Endothelial cell (in vitro differentiated cells): ENCODE results near the gene COL4A6. TPM values are rescaled to one million over a fixed set of nuclear protein-coding genes. Genes with fewer than 3 reads are reported as not detected.

Experiments used
- DNase-seq: peaks from one replicate; pipeline ENCODE4 v3.0.0; 2021; ENCODE audit warnings: low spot score
- H3K27ac Mint-ChIP-seq: one replicate; pipeline ENCODE4 v1.8.0; 2021; ENCODE audit warnings: mixed read lengths, inconsistent platforms; ENCODE audit not compliant: unreplicated experiment
- H3K27me3 Mint-ChIP-seq: one replicate; pipeline ENCODE4 v1.8.0; 2021; ENCODE audit warnings: mild to moderate bottlenecking, moderate library complexity, mixed read lengths, inconsistent platforms; ENCODE audit not compliant: unreplicated experiment
- H3K36me3 Mint-ChIP-seq: one replicate; pipeline ENCODE4 v1.8.0; 2021; ENCODE audit warnings: mild to moderate bottlenecking, low read depth, mixed read lengths, inconsistent platforms; ENCODE audit not compliant: unreplicated experiment
- H3K4me1 Mint-ChIP-seq: one replicate; pipeline ENCODE4 v1.8.0; 2021; ENCODE audit warnings: mild to moderate bottlenecking, mixed read lengths, inconsistent platforms; ENCODE audit not compliant: unreplicated experiment
- H3K4me3 Mint-ChIP-seq: one replicate; pipeline ENCODE4 v1.8.0; 2021; ENCODE audit warnings: mild to moderate bottlenecking, mixed read lengths, inconsistent platforms; ENCODE audit not compliant: unreplicated experiment
- H3K9me3 Mint-ChIP-seq: one replicate; pipeline ENCODE4 v1.8.0; 2021; ENCODE audit warnings: mixed read lengths, inconsistent platforms; ENCODE audit not compliant: unreplicated experiment
- CTCF ChIP-seq: fragments of 200-600 bp; sonication (generic); IDR thresholded peaks from one replicate; pipeline ENCODE4 v1.5.0; 2021; ENCODE audit warnings: antibody characterized with exemption; ENCODE audit not compliant: unreplicated experiment
- total RNA-seq: library from RNA; stranded (reverse); fragmentation: NEBNext Ultra II Directional; extraction: Animal tissue kit (Norgen Biotek cat#: 25700); gene quantifications from one replicate; pipeline ENCODE4 v1.2.1, GENCODE V29; 2021; ENCODE audit not compliant: unreplicated experiment

The COL4A6 gene
- total RNA-seq, 1 donor from 2014 or later: 10.5 TPM

DNA sequence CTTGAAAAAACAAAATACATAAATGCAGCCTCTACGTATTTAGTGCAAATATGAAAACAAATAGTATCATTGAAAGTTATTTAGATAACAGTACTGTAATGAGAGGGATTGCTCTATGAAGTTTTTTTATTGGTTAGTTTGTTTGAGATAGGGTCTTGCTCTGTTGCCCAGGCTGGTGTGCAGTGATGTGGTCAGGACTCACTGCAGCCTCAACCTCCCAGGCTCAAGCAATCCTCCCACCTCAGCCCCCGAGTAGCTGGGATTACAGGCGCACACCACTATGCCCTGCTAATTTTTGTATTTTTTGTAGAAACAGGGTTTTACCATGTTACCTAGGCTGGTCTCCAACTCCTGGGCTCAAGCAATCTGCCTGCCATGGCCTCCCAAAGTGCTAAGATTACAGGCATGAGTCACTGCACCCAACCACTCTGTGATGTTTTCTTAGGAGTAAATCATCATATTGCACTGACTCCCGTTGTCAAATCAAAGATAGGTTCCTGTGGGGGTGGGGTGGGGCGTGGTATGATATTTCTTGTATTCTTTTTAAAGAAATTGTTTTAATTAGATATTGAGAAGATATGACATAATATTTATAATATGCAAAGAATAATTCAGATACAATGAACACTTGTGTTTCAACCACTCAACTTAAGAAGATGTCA is 270.9 kb downstream of the COL4A6 start:
- Mint-ChIP-seq H3K4me3 (no peak overlapping the region), H3K9me3 (no peaks in the 10 kb centered on the region), H3K27me3 (no peaks in the 10 kb centered on the region)

DNA sequence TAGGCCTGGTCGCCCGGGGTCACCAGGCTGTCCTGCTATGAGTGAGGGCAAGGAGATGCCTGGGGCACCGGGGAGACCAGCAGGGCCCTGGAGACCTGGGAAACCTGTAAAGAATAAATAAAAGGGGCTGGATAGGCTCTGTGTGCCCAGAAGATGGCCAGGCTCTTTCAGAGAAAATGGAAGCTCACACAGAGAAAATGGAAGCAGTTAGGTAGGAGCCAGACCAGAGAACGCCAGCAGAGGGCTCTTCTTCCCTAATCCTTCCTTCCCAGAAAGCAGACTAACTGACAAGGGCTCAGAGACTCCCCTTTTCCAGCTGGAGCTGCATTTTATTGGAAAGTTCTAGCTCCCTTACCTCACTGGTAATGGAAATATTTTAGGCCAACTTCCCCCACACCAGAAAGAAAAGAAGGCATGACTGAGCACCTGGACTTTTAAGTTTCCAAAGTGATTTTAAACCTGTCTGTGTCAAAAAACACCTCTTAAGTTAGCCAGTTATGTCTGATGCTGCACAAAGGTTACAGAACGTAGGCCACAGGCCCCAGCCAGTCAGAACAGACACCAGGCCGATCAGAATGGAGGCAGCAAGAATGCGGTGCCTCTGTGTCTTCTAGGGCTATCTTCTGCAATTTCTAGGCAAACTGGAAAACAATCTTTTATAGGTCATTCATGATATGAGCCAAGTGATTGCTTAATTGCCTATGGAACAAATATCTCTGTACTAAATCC is 272.7 kb downstream of the COL4A6 start:
- H3K4me1 Mint-ChIP-seq: peaks cover 4% of the 10 kb centered on the region
- no peaks in the 10 kb centered on the region for H3K9me3 Mint-ChIP-seq
- no peak for TF ChIP-seq CTCF
- no peaks in the 10 kb centered on the region for H3K27me3 Mint-ChIP-seq
- no peak overlapping the region for H3K4me3 Mint-ChIP-seq
- peaks cover 5% of the 10 kb centered on the region for H3K36me3 Mint-ChIP-seq
- no peak overlapping the region for H3K27ac Mint-ChIP-seq
- DNase-seq: peak; percentile 15

More for the DNA sequence above, 270.9 kb downstream of the COL4A6 start:
- Mint-ChIP-seq H3K36me3 (peaks cover 5% of the 10 kb centered on the region), H3K4me1 (peaks cover 4% of the 10 kb centered on the region), H3K27ac (no peak overlapping the region)
- DNase-seq: no peak
- no peak for TF ChIP-seq CTCF

- H3K4me3 Mint-ChIP-seq: no peak overlapping the region
- no peak for DNase-seq
- H3K36me3 Mint-ChIP-seq: peaks cover 5% of the 10 kb centered on the region
- TF ChIP-seq CTCF: no peak
- no peaks in the 10 kb centered on the region for H3K9me3 Mint-ChIP-seq
- no peak overlapping the region for H3K27ac Mint-ChIP-seq
- H3K27me3 Mint-ChIP-seq: no peaks in the 10 kb centered on the region
- peaks cover 4% of the 10 kb centered on the region for H3K4me1 Mint-ChIP-seq
Observed at GRCh38 chrX:108163333-108164082, 274.7 kb downstream of the COL4A6 start.

DNA sequence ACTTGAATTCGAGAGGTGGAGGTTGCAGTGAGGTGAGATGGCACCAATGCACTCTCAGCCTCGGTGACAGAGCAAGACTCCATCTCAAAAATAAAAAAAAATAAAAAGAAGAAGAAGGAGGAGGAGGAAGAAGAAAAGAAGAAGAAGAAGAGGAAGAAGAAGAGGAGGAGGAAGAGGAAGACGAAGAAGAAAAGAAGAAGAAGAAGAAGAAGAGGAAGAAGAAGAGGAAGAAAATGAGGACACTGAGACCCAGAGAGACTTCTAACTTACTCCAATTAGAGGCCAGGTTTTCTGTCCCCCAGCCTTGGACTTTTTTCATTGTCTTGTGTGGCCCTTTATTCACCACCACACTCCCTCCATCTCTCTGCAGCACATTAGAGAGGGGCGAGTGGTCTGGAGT is 276.0 kb downstream of the COL4A6 start:
- Mint-ChIP-seq H3K36me3 (peaks cover 5% of the 10 kb centered on the region), H3K9me3 (no peaks in the 10 kb centered on the region), H3K4me1 (no peaks in the 10 kb centered on the region), H3K4me3 (no peak overlapping the region), H3K27me3 (no peaks in the 10 kb centered on the region), H3K27ac (no peak overlapping the region)
- TF ChIP-seq CTCF: no peak
- no peak for DNase-seq
